ENCODE results near the gene USP38. TPM values are rescaled to one million over a fixed set of nuclear protein-coding genes. Genes with fewer than 3 reads are reported as not detected.
"Not testable (repeated sequence)": the region's sequence is repeated elsewhere in the genome, so short reads cannot be mapped to it uniquely, and the experiment has no call there.

USP38 gene
- total RNA-seq, 4 donors from 2014 or later: 24.1 to 42.5 (median 26.3) TPM

DNA sequence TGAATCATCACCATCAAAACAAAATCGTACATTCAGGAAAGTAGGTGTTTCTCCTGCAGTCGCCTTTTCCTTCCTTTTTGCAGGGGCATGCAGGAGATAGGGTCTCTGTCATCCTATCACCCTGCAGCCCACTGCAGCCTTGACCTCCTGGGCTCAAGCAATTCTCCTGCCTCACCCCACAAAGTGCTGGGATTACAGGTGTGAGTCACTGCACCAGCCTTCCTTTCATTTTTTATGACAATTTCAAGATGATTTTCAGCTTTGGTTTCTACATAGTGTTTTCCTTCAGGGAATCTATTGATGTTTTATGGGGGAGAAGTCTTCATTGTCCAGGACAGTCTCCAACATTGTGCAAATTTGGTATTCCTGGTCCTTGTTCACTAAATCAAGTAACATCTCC is 71.7 kb downstream of the USP38 start:
- ATAC-seq (ENCODE audit: low FRiP score): no peak
- TF ChIP-seq, protein P1, sequence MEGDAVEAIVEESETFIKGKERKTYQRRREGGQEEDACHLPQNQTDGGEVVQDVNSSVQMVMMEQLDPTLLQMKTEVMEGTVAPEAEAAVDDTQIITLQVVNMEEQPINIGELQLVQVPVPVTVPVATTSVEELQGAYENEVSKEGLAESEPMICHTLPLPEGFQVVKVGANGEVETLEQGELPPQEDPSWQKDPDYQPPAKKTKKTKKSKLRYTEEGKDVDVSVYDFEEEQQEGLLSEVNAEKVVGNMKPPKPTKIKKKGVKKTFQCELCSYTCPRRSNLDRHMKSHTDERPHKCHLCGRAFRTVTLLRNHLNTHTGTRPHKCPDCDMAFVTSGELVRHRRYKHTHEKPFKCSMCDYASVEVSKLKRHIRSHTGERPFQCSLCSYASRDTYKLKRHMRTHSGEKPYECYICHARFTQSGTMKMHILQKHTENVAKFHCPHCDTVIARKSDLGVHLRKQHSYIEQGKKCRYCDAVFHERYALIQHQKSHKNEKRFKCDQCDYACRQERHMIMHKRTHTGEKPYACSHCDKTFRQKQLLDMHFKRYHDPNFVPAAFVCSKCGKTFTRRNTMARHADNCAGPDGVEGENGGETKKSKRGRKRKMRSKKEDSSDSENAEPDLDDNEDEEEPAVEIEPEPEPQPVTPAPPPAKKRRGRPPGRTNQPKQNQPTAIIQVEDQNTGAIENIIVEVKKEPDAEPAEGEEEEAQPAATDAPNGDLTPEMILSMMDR (IDR thresholded peaks at IDR 0.05): no peak

DNA sequence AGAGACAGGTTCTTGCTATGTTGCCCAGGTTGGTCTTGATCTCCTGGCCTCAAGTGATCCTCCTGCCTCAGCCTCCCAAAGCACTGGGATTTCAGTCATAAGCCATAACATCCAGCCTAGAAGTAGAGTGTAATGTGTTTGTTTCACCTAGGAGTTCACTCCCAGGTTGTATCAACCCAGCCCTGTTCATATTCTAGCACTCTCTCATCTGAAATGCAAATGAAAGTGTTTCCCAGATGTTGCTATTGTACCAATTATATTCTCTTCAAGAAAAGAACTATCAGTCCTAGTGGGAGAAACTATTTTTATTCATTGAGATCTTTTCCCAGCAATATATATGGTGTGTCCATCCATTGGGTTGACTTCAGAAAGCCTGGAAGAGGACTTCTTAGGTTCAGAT is 72.6 kb downstream of the USP38 start:
- no peak for ATAC-seq (ENCODE audit: low FRiP score)

More for the DNA sequence above, 71.7 kb downstream of the USP38 start:
- DNase-seq (ENCODE audit: low spot score): no peak

DNA sequence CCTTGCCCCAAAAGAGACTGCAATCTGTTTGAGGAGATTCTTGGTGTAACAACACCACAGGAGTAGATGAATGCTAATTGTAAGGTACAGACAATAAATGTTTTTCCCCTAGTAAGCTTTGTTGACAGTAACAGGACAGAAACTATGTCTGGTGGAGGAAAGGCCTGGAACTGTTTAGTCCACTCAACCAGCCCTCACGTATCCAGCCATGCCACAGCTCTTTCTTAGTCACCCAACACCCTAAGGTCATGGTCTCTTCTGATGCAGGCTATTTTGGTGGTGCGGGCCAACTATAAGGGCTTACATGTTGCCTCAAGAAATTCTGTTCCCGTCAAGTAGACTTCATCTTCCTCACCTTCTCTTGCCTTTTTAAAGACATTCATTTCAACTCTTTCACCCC is 76.0 kb downstream of the USP38 start:
- TF ChIP-seq, protein P1 (IDR thresholded peaks at IDR 0.05): no peak
- DNase-seq (ENCODE audit: low spot score) (no peak), ATAC-seq (ENCODE audit: low FRiP score) (no peak)

More for the DNA sequence above, 72.6 kb downstream of the USP38 start:
- TF ChIP-seq, protein P1 (IDR thresholded peaks at IDR 0.05): no peak
- DNase-seq (ENCODE audit: low spot score): no peak

DNA sequence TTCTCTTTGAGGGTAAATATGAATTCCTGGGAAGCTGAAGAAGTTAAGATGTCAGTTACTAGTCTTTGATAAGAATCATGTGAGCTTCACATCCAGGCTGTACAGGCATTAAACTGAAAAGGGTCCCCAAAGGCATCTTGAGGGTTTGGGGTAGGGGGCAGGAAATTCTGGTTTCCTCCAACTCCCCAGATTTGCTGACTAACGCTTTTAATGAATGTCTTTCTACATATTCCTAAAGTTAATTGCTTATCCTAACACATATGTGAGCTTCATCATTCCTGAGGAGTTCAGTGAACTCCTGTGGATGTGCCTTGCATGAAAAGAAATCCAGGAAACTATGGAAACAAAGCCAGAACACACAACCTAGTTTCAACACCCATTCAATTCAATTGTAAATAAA is 78.1 kb downstream of the USP38 start:
- TF ChIP-seq, protein P1 (IDR thresholded peaks at IDR 0.05): no peak
- no peak for DNase-seq (ENCODE audit: low spot score)
- ATAC-seq (ENCODE audit: low FRiP score): no peak

DNA sequence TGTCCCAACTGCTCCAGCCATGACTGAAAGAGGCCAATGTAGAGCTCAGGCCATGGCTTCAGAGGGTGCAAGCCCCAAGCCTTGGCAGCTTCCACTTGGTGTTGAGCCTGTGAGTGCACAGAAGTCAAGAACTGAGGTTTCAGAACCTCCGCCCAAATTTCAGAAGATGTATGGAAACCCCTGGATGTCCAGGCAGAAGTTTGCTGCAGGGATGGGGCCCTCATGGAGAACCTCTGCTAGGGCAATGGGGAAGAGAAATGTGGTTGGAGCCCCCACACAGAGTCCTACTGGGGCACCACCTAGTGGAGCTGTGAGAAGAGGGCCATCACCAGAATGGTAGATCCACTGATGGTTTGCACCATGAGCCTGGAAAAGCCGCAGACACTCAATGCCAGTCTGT is 83.0 kb downstream of the USP38 start:
- not testable (repeated sequence) for ATAC-seq (ENCODE audit: low FRiP score); DNase-seq (ENCODE audit: low spot score)

DNA sequence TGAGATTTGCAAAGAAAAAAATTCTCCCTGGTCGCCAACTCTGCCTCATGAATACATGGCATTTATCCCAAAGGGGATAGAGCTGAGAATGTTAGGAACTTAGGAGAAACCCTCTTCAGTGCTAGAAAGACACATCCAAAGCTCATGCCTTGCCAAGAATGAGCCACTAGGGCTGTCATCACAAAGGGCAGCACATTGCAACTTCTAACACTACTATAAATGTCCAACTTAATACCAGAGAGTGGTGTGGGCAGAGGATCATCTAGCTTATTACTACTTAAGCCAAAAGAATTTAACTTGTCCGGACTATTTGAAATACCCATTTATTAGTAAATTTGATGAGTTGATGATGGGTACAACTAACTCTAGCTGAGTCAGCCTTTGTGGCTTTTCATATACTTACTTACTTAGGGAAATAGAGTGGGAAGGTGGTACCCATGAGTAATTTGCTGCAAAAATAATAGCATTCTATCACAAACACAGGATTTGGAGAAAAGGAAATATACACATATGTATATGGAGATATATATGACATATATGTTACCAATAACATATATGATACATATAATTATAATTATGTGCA is 85.6 kb downstream of the USP38 start:
- no peak for DNase-seq (ENCODE audit: low spot score)
- TF ChIP-seq, protein P1 (IDR thresholded peaks at IDR 0.05): no peak
- no peak for ATAC-seq (ENCODE audit: low FRiP score)

Other genes starting within 250 kb of the USP38 start
- gene GAB1, start 152.0 kb downstream of the USP38 start, total RNA-seq: 10 to 100 TPM in 3 of 4 donors, 1 to 10 TPM in 1; 9.4 to 32.2 (median 29.4) TPM